HG03097 (cell line): ENCODE data around the gene ICA1.

Experiments
- ATAC-seq: cut with Tn5 transposase; IDR thresholded peaks from one replicate; pipeline ENCODE4 v1.9.1; 2021; ENCODE audit not compliant: unreplicated experiment, low FRiP score

Gene ICA1

GRCh38 chr7:8165150-8165549 is 96.8 kb downstream of the ICA1 start:
- no peak for ATAC-seq

GRCh38 chr7:8162181-8162580 is 99.8 kb downstream of the ICA1 start:
- no peak for ATAC-seq

DNA sequence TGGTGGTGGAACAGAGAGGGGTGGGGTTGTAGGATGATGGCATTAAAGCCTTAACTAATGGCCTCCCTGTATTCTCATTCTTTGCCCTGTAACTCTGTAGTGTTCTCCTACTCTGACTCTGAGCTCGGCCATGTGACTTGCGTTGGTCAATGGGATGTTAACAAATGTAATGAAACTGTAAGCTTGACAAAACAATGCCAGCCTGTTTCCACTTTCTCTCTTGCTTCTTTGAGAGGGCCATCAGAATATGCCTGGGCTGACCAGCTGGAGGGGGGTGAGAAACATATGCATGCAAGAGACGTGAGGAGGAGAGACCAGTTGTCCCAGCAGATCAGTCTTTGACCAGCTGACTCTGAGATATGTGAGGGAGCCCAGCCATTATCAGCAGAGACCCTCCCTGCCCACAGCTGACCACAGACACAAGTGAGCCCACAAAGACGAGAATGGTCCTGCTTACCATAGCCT is 100.6 kb downstream of the ICA1 start:
- ATAC-seq: no peak

GRCh38 chr7:8160779-8161345 is 101.1 kb downstream of the ICA1 start:
- no peak for ATAC-seq

- no peak for ATAC-seq
Measured at GRCh38 chr7:8160250-8160649, 101.7 kb downstream of the ICA1 start.

- ATAC-seq: no peak
Measured at GRCh38 chr7:8159595-8159994, 102.4 kb downstream of the ICA1 start.

DNA sequence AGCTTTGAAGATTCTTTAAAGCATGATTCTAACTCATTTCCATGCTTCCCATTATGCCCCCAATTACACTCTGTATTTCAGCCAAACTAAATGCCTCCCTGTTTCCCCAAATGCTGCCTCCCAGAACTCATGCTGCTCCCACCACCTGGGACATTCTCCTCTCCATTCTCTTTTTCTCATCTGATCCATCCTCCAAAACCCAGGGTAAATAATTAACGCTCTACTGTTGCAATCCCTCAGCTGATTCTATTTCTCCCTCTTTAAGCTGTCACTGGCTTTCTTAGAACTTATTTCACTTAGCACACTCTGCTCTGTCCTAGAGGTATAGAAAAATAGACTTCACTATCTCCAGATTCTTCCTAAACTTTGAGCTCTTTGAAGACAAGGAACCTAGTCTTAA is 104.7 kb downstream of the ICA1 start:
- no peak for ATAC-seq

GRCh38 chr7:8155836-8156235 is 106.1 kb downstream of the ICA1 start:
- no peak for ATAC-seq

DNA sequence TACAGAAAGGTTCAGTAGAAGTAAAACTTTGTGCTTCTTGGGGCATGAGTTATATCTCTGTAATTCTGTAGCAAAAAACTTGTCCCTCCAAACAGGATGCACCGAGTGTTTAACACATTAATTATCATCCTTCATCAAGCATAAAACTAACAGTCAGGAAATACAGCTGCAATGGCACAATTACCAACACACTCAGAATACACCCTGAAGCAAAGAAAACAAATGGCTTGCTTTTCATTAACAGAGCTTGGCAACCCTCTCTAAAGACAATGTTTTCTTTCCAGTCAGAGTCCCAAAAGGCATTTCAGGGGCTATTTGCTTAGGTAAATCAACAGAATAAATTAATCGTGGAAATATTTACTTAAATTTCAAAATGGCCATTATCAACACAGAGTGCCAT is 107.7 kb downstream of the ICA1 start:
- ATAC-seq: no peak

DNA sequence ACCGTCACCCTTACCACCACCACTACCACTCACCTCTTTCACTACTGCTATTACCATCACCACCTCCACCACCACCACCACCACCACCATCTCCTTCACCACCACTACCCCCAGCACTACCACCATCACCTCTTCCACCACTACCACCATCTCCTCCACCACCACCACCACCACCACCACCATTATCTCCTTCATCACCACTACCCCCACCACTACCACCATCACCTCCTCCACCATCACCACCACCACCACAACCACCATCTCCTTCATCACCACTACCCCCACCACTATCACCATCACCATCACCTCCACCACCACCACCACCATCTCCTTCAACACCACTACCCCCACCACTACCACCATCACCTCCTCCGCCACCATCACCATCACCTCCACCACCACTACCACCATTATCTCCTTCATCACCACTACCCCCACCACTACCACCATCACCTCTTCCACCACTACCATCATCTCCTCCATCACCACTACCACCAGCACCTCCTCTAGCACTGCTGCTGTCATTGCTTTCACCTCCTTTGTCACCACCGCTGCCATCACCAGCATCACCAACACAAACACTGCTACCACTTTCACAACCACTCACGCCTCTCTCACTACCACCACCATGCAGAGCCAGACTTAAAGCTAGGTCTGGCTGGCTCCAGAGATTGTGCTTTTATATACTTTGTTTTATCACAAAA is 109.3 kb downstream of the ICA1 start:
- ATAC-seq: no peak

- no peak for ATAC-seq
Measured at GRCh38 chr7:8151161-8151725, 110.7 kb downstream of the ICA1 start.

- peak; percentile 69 for ATAC-seq
Measured at GRCh38 chr7:8149222-8149621, 112.7 kb downstream of the ICA1 start.

DNA sequence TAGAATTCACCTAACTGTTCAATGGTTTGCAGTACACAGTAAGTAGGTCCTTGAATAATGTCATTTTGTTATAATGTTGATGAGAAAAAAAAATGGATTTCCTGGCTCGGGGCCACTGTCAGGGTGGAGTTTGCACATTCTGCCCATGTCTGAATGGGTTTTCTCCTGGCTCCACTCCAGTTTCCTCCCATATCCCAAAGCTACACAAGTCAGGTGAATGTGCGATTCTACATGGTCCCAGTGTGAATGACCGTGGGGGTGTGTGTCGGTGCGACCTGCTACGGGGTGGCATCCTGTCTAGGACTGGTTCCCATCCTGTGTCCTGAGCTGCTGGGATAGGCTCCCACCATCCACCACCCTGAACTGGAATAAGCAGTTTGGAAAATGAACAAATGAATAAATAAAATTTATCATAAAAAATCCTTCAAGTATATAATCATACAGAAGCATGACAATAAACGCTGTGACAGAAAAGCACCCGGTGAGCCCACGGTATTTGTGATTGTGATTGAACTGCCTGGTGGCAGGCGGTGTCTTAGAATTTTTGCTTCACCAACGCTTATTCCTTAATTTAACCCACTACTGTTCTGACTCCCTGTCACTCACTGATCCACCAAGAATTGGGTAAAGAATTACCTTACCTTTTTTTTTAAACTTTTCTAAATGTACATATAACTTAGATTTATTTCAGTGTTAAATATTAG is 114.1 kb downstream of the ICA1 start:
- no peak for ATAC-seq

GRCh38 chr7:8146788-8147413 is 115.1 kb downstream of the ICA1 start:
- no peak for ATAC-seq

GRCh38 chr7:8146106-8146787 is 115.7 kb downstream of the ICA1 start:
- ATAC-seq: no peak

- no peak for ATAC-seq
Measured at GRCh38 chr7:8144856-8145255, 117.1 kb downstream of the ICA1 start.

DNA sequence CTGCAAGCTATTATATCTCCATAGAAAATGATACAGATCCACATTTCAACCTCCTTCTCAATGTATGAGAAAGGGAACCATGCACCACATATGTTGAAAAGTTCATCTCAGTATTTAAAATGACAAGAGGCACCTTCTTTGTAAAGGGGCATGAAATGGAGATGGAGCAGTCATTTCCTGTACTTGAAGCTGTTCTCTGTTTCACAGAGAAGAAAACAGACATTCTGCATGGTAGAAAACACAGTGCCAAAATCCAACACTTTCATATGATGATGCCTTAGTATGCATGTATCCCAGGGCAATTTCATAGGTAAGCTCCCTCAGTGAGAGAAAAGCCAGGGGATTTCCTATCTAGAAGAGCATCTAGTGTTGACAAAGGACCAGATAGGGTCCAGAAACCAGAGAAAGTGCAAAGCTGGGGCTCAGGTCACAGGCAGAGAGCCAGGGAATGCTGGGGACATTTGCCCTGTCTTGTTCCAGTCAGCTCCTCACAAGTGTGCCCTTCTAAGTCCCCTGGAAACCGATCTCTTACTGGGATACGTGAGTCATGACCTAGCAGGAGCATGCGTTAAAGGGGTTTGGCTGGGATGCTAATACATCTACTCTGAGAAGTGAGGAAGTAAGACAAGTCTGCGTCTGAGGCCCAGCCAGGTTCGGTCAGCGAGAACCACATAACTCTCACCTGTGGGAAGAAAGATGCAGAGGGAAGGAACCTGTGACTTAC is 118.7 kb downstream of the ICA1 start:
- no peak for ATAC-seq

DNA sequence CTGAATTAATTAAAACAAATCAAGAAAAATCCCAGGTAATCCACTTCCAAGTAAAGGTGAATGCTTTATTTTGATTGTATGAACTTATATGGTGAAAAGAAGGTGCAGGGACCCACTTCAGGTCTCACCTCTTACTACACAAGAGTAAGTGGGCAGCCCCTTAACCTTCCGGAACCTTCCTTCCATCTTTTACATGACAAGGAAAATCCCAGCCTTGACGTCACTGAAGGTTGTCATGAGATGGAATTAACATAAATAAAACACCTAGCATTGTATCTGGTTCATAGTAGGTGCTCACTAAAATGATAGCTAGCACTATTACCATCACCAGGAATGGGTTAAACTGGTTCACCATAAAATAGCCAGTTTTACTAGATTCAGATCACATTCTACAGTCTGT is 119.5 kb downstream of the ICA1 start:
- no peak for ATAC-seq

GRCh38 chr7:8141070-8141469 is 120.9 kb downstream of the ICA1 start:
- no peak for ATAC-seq
